Mesendoderm (in vitro differentiated cells): ENCODE results near the gene ABHD17A.

ENCODE experiments used
- DNase-seq: peaks from one replicate; pipeline ENCODE4 v3.0.0; 2013
- H2AK5ac ChIP-seq: 2 replicates; pipeline ENCODE4 v1.6.1; 2013; ENCODE audit warnings: low read length, inconsistent platforms
- H2BK120ac ChIP-seq: 2 replicates; pipeline ENCODE4 v1.6.1; 2013; ENCODE audit warnings: low read depth, mild to moderate bottlenecking, low read length, moderate library complexity, mixed read lengths
- H2BK15ac ChIP-seq: replicated peaks from 2 replicates; pipeline ENCODE4 v1.6.1; 2013; ENCODE audit warnings: low read depth, mild to moderate bottlenecking, moderate library complexity
- H2BK5ac ChIP-seq: 2 replicates; pipeline ENCODE4 v1.6.1; 2013; ENCODE audit warnings: low read length, inconsistent platforms
- H3K18ac ChIP-seq: 2 replicates; pipeline ENCODE4 v1.6.1; 2013; ENCODE audit warnings: mild to moderate bottlenecking, low read length, mixed read lengths
- H3K23ac ChIP-seq: one replicate; pipeline ENCODE4 v1.6.1; 2013; ENCODE audit warnings: low read length
- H3K27ac ChIP-seq: 2 replicates; pipeline ENCODE4 v1.5.1; 2013; ENCODE audit warnings: low read depth, mild to moderate bottlenecking, inconsistent platforms, low read length, moderate library complexity
- H3K27me3 ChIP-seq: 2 replicates; pipeline ENCODE4 v1.6.1; 2013; ENCODE audit warnings: low read length, control low read depth, mild to moderate bottlenecking, inconsistent platforms; ENCODE audit not compliant: insufficient read depth, poor library complexity
- H3K36me3 ChIP-seq: 2 replicates; pipeline ENCODE4 v1.6.1; 2013; ENCODE audit warnings: low read length, inconsistent platforms; ENCODE audit not compliant: control insufficient read depth, insufficient read depth
- H3K4ac ChIP-seq: one replicate; pipeline ENCODE4 v1.6.1; 2013; ENCODE audit warnings: low read depth, mild to moderate bottlenecking, low read length, moderate library complexity
- H3K4me1 ChIP-seq: 2 replicates; pipeline ENCODE4 v1.6.1; 2013; ENCODE audit warnings: low read depth, low read length, inconsistent platforms; ENCODE audit not compliant: control insufficient read depth
- H3K4me2 ChIP-seq: 2 replicates; pipeline ENCODE4 v1.6.1; 2013; ENCODE audit warnings: low read length
- H3K4me3 ChIP-seq: 2 replicates; pipeline ENCODE4 v1.5.1; 2013; ENCODE audit warnings: mild to moderate bottlenecking, low read length
- H3K56ac ChIP-seq: one replicate; pipeline ENCODE4 v1.6.1; 2013; ENCODE audit warnings: low read length
- H3K79me1 ChIP-seq: 2 replicates; pipeline ENCODE4 v1.6.1; 2013; ENCODE audit warnings: low read length, inconsistent platforms
- H3K79me2 ChIP-seq: 2 replicates; pipeline ENCODE4 v1.6.1; 2013; ENCODE audit warnings: mild to moderate bottlenecking, low read length; ENCODE audit not compliant: control insufficient read depth, insufficient read depth
- H3K9ac ChIP-seq: 2 replicates; pipeline ENCODE4 v1.6.1; 2013; ENCODE audit warnings: low read length, inconsistent platforms
- H4K5ac ChIP-seq: one replicate; pipeline ENCODE4 v1.6.1; 2013; ENCODE audit warnings: low read length
- H4K8ac ChIP-seq: one replicate; pipeline ENCODE4 v1.6.1; 2013; ENCODE audit warnings: low read depth, mild to moderate bottlenecking, control low read depth, low read length, moderate library complexity
- WGBS: extraction: QIAGEN DNeasy Blood & Tissue Kit; methylation state at CpG from one replicate; pipeline ENCODE4 v1.1.7; 2013; ENCODE audit warnings: low lambda C conversion rate, missing lambda C conversion rate; ENCODE audit not compliant: insufficient coverage; ENCODE audit errors: extremely low coverage; 5-methylcytosine and 5-hydroxymethylcytosine counted together

The ABHD17A gene

GRCh38 chr19:1921825-1922224, 36.5 kb upstream of the ABHD17A start:
- WGBS, result no CpG with 5 or more reads among the region's 15 CpGs
- no peak overlapping the region for H2AK5ac ChIP-seq

GRCh38 chr19:1921326-1921725, 36.0 kb upstream of the ABHD17A start:
- Histone ChIP-seq H4K5ac (no peak overlapping the region), H2BK5ac (no peak overlapping the region), H2BK120ac (no peak overlapping the region), H3K4me1 (no peaks in the 10 kb centered on the region), H3K27ac (no peak overlapping the region), H3K9ac (no peak overlapping the region), H4K8ac (no peak overlapping the region), H3K23ac (no peak overlapping the region), H2AK5ac (no peak overlapping the region), H3K79me1 (no peaks in the 10 kb centered on the region), H2BK15ac (no peak overlapping the region), H3K56ac (no peak overlapping the region), H3K4ac (no peak overlapping the region), H3K4me3 (no peak overlapping the region), H3K18ac (no peak overlapping the region), H3K79me2 (no peaks in the 10 kb centered on the region), H3K27me3 (no peaks in the 10 kb centered on the region), H3K4me2 (no peak overlapping the region), H3K36me3 (peaks cover 8% of the 10 kb centered on the region)
- DNase-seq, result no peak
- WGBS, result no CpG with 5 or more reads among the region's 19 CpGs

More at GRCh38 chr19:1921825-1922224, 36.5 kb upstream of the ABHD17A start:
- no peaks in the 10 kb centered on the region for H3K27me3 ChIP-seq
- no peak overlapping the region for H3K18ac ChIP-seq
- H3K4me1 ChIP-seq, result no peaks in the 10 kb centered on the region
- H3K9ac ChIP-seq, result no peak overlapping the region
- peaks cover 8% of the 10 kb centered on the region for H3K36me3 ChIP-seq
- H3K27ac ChIP-seq, result no peak overlapping the region
- H3K4me2 ChIP-seq, result no peak overlapping the region
- no peak overlapping the region for H2BK5ac ChIP-seq
- H3K56ac ChIP-seq, result no peak overlapping the region
- no peaks in the 10 kb centered on the region for H3K79me1 ChIP-seq
- no peak for DNase-seq
- no peak overlapping the region for H3K23ac ChIP-seq
- no peak overlapping the region for H2BK15ac ChIP-seq
- no peak overlapping the region for H4K8ac ChIP-seq
- H3K79me2 ChIP-seq, result no peaks in the 10 kb centered on the region
- H3K4ac ChIP-seq, result no peak overlapping the region
- H3K4me3 ChIP-seq, result no peak overlapping the region
- H2BK120ac ChIP-seq, result no peak overlapping the region
- H4K5ac ChIP-seq, result no peak overlapping the region

GRCh38 chr19:1920644-1921043, 35.3 kb upstream of the ABHD17A start:
- H2BK5ac ChIP-seq, result no peak overlapping the region
- no peak overlapping the region for H3K4me3 ChIP-seq
- H3K18ac ChIP-seq, result no peak overlapping the region
- no peak overlapping the region for H3K27ac ChIP-seq
- H3K23ac ChIP-seq, result no peak overlapping the region
- peaks cover 8% of the 10 kb centered on the region for H3K36me3 ChIP-seq
- no peak overlapping the region for H3K9ac ChIP-seq
- no peak overlapping the region for H3K4me2 ChIP-seq
- no peak overlapping the region for H4K5ac ChIP-seq
- no peak overlapping the region for H2BK120ac ChIP-seq
- no peaks in the 10 kb centered on the region for H3K79me2 ChIP-seq
- H3K79me1 ChIP-seq, result no peaks in the 10 kb centered on the region
- H4K8ac ChIP-seq, result no peak overlapping the region
- H3K4me1 ChIP-seq, result no peaks in the 10 kb centered on the region
- WGBS, result no CpG with 5 or more reads among the region's 19 CpGs
- no peak overlapping the region for H3K56ac ChIP-seq
- H3K27me3 ChIP-seq, result no peaks in the 10 kb centered on the region
- H3K4ac ChIP-seq, result no peak overlapping the region
- no peak overlapping the region for H2AK5ac ChIP-seq
- no peak overlapping the region for H2BK15ac ChIP-seq
- no peak for DNase-seq

- H3K4me3 ChIP-seq, result no peak overlapping the region
- H3K4me1 ChIP-seq, result no peaks in the 10 kb centered on the region
- peaks cover 3% of the 10 kb centered on the region for H3K79me1 ChIP-seq
- no peak overlapping the region for H4K5ac ChIP-seq
- H3K36me3 ChIP-seq, result peaks cover 8% of the 10 kb centered on the region
- H3K4ac ChIP-seq, result no peak overlapping the region
- no peak overlapping the region for H2BK15ac ChIP-seq
- no peak overlapping the region for H3K27ac ChIP-seq
- no peak overlapping the region for H2BK5ac ChIP-seq
- H3K18ac ChIP-seq, result no peak overlapping the region
- H4K8ac ChIP-seq, result no peak overlapping the region
- no CpG with 5 or more reads among the region's 28 CpGs for WGBS
- no peak overlapping the region for H2AK5ac ChIP-seq
- H3K27me3 ChIP-seq, result no peaks in the 10 kb centered on the region
- no peak overlapping the region for H2BK120ac ChIP-seq
- no peak overlapping the region for H3K4me2 ChIP-seq
- H3K79me2 ChIP-seq, result peaks cover 2% of the 10 kb centered on the region
- H3K56ac ChIP-seq, result no peak overlapping the region
- H3K23ac ChIP-seq, result no peak overlapping the region
- H3K9ac ChIP-seq, result no peak overlapping the region
- DNase-seq, result no peak
Observed at GRCh38 chr19:1918975-1919374, 33.7 kb upstream of the ABHD17A start.

- peaks cover 5% of the 10 kb centered on the region for H3K36me3 ChIP-seq
- H3K56ac ChIP-seq, result no peak overlapping the region
- peaks cover 8% of the 10 kb centered on the region for H3K79me2 ChIP-seq
- no peak for DNase-seq
- H3K79me1 ChIP-seq, result peaks cover 10% of the 10 kb centered on the region
- H2BK15ac ChIP-seq, result no peak overlapping the region
- H4K5ac ChIP-seq, result no peak overlapping the region
- no CpG with 5 or more reads among the region's 25 CpGs for WGBS
- H2BK120ac ChIP-seq, result no peak overlapping the region
- no peak overlapping the region for H3K23ac ChIP-seq
- no peak overlapping the region for H3K27ac ChIP-seq
- H2AK5ac ChIP-seq, result no peak overlapping the region
- no peak overlapping the region for H3K4ac ChIP-seq
- H3K9ac ChIP-seq, result no peak overlapping the region
- no peaks in the 10 kb centered on the region for H3K4me1 ChIP-seq
- no peaks in the 10 kb centered on the region for H3K27me3 ChIP-seq
- no peak overlapping the region for H3K18ac ChIP-seq
- no peak overlapping the region for H4K8ac ChIP-seq
- no peak overlapping the region for H3K4me3 ChIP-seq
- H3K4me2 ChIP-seq, result no peak overlapping the region
- no peak overlapping the region for H2BK5ac ChIP-seq
Observed at GRCh38 chr19:1917926-1918325, 32.6 kb upstream of the ABHD17A start.

- H3K9ac ChIP-seq, result no peak overlapping the region
- no peak overlapping the region for H3K27ac ChIP-seq
- H3K4me2 ChIP-seq, result no peak overlapping the region
- no peak overlapping the region for H3K23ac ChIP-seq
- no peaks in the 10 kb centered on the region for H3K4me1 ChIP-seq
- H2BK5ac ChIP-seq, result no peak overlapping the region
- H2BK120ac ChIP-seq, result no peak overlapping the region
- H3K36me3 ChIP-seq, result peaks cover 7% of the 10 kb centered on the region
- H3K56ac ChIP-seq, result no peak overlapping the region
- H3K4me3 ChIP-seq, result no peak overlapping the region
- no peak overlapping the region for H3K4ac ChIP-seq
- H2BK15ac ChIP-seq, result no peak overlapping the region
- H3K79me2 ChIP-seq, result peaks cover 11% of the 10 kb centered on the region
- no peak overlapping the region for H2AK5ac ChIP-seq
- H3K18ac ChIP-seq, result no peak overlapping the region
- no peak for DNase-seq
- no peak overlapping the region for H4K5ac ChIP-seq
- no peaks in the 10 kb centered on the region for H3K27me3 ChIP-seq
- H4K8ac ChIP-seq, result no peak overlapping the region
- WGBS, result no CpG with 5 or more reads among the region's 17 CpGs
- H3K79me1 ChIP-seq, result peaks cover 10% of the 10 kb centered on the region
Observed at GRCh38 chr19:1917146-1917545, 31.9 kb upstream of the ABHD17A start.
